ENCODE results near the gene MYO5A. TPM values are rescaled to one million over a fixed set of nuclear protein-coding genes. Genes with fewer than 3 reads are reported as not detected.

MYO5A gene
- total RNA-seq, 1 donor from 2014 or later, result 41.1 TPM

- no peaks in the 10 kb centered on the region for H3K4me1 Mint-ChIP-seq (ENCODE audit: unreplicated experiment)
- H3K36me3 Mint-ChIP-seq (ENCODE audit: unreplicated experiment), result peaks cover 6% of the 10 kb centered on the region
- H3K4me3 Mint-ChIP-seq (ENCODE audit: unreplicated experiment), result no peak overlapping the region
- DNase-seq (ENCODE audit: extremely low spot score, unreplicated experiment), result peak; percentile 76
- TF ChIP-seq CTCF (IDR thresholded peaks at IDR 0.05), result no peak
- no peaks in the 10 kb centered on the region for H3K9me3 Mint-ChIP-seq (ENCODE audit: unreplicated experiment)
- H3K27me3 Mint-ChIP-seq (ENCODE audit: unreplicated experiment), result no peaks in the 10 kb centered on the region
- no peak overlapping the region for H3K27ac Mint-ChIP-seq (ENCODE audit: unreplicated experiment)
Measured at GRCh38 chr15:52277575-52277974, 251.1 kb downstream of the MYO5A start.

- DNase-seq (ENCODE audit: extremely low spot score, unreplicated experiment), result no peak
- peaks cover 9% of the 10 kb centered on the region for H3K36me3 Mint-ChIP-seq (ENCODE audit: unreplicated experiment)
- H3K27ac Mint-ChIP-seq (ENCODE audit: unreplicated experiment), result no peak overlapping the region
- no peaks in the 10 kb centered on the region for H3K9me3 Mint-ChIP-seq (ENCODE audit: unreplicated experiment)
- TF ChIP-seq CTCF (IDR thresholded peaks at IDR 0.05), result no peak
- no peaks in the 10 kb centered on the region for H3K27me3 Mint-ChIP-seq (ENCODE audit: unreplicated experiment)
- H3K4me3 Mint-ChIP-seq (ENCODE audit: unreplicated experiment), result no peak overlapping the region
- H3K4me1 Mint-ChIP-seq (ENCODE audit: unreplicated experiment), result no peaks in the 10 kb centered on the region
Measured at GRCh38 chr15:52276256-52276770, 252.4 kb downstream of the MYO5A start.

- H3K4me3 Mint-ChIP-seq (ENCODE audit: unreplicated experiment), result no peak overlapping the region
- H3K4me1 Mint-ChIP-seq (ENCODE audit: unreplicated experiment), result peaks cover 15% of the 10 kb centered on the region
- TF ChIP-seq CTCF (IDR thresholded peaks at IDR 0.05), result no peak
- no peaks in the 10 kb centered on the region for H3K27me3 Mint-ChIP-seq (ENCODE audit: unreplicated experiment)
- H3K36me3 Mint-ChIP-seq (ENCODE audit: unreplicated experiment), result no peaks in the 10 kb centered on the region
- H3K9me3 Mint-ChIP-seq (ENCODE audit: unreplicated experiment), result no peaks in the 10 kb centered on the region
- DNase-seq (ENCODE audit: extremely low spot score, unreplicated experiment), result no peak
- H3K27ac Mint-ChIP-seq (ENCODE audit: unreplicated experiment), result no peak overlapping the region
Measured at GRCh38 chr15:52263563-52264282, 265.0 kb downstream of the MYO5A start.

GRCh38 chr15:52262364-52262763, 266.3 kb downstream of the MYO5A start:
- Mint-ChIP-seq H3K27ac (ENCODE audit: unreplicated experiment) (peak overlapping the region; percentile 85), H3K36me3 (ENCODE audit: unreplicated experiment) (no peaks in the 10 kb centered on the region), H3K9me3 (ENCODE audit: unreplicated experiment) (no peaks in the 10 kb centered on the region), H3K4me3 (ENCODE audit: unreplicated experiment) (no peak overlapping the region), H3K4me1 (ENCODE audit: unreplicated experiment) (peaks cover 24% of the 10 kb centered on the region), H3K27me3 (ENCODE audit: unreplicated experiment) (no peaks in the 10 kb centered on the region)
- no peak for TF ChIP-seq CTCF (IDR thresholded peaks at IDR 0.05)
- DNase-seq (ENCODE audit: extremely low spot score, unreplicated experiment), result no peak

- TF ChIP-seq CTCF (IDR thresholded peaks at IDR 0.05), result peak; percentile 18
- Mint-ChIP-seq H3K27ac (ENCODE audit: unreplicated experiment) (peak overlapping the region; percentile 85), H3K36me3 (ENCODE audit: unreplicated experiment) (no peaks in the 10 kb centered on the region), H3K4me1 (ENCODE audit: unreplicated experiment) (peaks cover 31% of the 10 kb centered on the region), H3K4me3 (ENCODE audit: unreplicated experiment) (peak overlapping the region; percentile 4), H3K27me3 (ENCODE audit: unreplicated experiment) (no peaks in the 10 kb centered on the region), H3K9me3 (ENCODE audit: unreplicated experiment) (no peaks in the 10 kb centered on the region)
- DNase-seq (ENCODE audit: extremely low spot score, unreplicated experiment), result peak; percentile 86
Measured at GRCh38 chr15:52261498-52262242, 267.0 kb downstream of the MYO5A start.

Data from osteocyte (in vitro differentiated cells).